ENCODE results near the gene ERCC6L2.

ERCC6L2 gene

DNA sequence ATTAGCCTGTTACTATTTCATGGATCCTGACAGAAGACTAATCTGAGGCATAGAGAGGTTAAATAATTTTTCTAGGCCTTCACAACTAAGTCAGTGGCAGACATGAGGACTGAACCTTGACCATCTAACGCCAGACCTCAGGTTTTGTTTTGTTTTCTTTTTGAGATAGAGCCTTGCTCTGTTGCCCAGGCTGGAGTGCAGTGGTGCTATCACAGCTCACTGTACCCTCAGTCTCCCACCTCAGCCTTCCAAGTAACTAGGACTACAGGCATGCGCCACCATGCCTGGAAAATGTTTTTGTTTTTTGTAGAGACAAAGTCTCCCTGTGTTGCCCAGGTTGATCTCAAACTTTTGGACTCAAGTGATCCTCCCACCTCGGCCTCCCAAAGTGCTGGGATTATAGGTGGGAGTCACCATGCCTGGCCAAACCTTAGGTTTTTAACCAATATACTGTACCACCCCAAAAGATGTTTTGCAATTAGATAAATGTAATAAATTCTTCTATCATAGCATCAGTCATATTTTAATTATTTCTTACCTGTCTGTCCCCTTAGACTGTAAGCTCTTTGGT is 35.4 kb downstream of the ERCC6L2 start:
- no peak for DNase-seq

DNA sequence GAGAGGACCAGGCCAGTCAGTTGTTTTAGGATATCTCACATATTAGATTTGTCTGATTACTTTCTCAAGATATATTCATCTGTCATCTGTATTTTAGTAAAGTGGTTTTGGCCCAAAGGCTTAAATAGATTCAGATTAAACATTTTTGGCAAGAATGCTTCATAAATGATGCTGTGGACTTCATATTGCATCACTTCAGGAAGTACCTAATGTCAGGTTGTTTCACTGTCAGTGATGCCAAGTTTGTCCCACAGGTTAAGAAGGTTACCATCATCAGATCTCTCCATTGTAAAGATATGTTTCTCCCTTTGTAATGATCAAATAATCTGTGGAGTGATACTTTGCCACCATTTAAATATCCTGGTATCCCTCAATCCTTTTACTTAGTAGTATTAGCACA is 37.3 kb downstream of the ERCC6L2 start:
- DNase-seq: no peak

DNA sequence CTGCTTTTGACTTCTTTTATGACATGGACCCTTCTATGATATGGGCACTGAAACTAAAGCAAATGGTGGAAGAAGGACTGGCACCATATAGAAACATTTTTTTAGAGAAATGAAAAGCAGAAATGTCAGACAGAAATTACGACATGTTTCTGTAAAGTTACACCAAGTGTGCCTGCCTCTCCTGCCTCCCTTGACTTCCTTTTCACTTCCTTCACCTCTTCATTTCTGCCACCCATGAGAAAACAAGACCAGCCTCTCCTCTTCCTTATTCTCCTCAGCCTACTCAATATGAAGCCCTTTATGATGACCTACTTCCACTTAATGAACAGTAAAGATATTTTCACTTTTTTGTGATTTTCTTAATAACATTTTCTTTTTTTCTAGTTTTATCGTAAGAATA is 44.5 kb downstream of the ERCC6L2 start:
- no peak for DNase-seq

DNA sequence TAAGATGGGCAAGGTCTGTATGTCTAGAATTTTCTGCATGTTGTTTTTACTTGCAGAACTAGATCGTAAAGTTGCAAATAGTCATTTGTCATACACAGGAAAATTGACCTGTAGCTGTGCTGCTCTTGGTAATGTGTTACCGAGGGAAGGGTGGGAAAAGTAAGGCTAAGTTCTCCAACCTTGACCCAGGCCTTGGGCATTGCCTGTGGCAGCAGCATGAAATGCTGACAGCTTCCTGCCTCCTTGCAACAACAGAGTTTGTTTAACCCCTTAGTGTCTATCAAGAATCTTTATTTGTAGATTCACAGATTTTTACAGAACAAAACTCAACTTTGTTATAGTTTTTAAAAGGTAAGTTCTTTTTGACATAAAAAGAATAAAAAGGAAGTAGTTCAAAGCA is 48.3 kb downstream of the ERCC6L2 start:
- DNase-seq: no peak

DNA sequence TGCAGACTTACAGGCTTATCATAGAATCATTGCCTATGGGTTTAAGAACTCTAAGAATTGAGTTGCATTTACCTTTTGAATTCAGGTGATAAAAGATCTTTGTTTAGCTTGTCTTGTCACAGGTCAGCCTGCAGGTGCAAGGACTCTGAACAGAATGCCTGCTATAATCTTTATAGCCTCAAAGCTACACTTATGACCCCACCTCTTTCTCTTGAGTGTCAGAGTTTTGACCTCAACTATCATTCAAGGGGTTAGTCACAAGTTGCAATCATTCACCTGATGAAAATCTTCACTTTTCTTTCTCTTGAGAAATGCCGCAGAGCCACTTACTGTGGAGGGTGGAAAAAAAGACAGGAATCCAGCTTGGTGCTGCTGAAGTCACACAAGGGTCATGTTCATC is 49.5 kb downstream of the ERCC6L2 start:
- no peak for DNase-seq

DNA sequence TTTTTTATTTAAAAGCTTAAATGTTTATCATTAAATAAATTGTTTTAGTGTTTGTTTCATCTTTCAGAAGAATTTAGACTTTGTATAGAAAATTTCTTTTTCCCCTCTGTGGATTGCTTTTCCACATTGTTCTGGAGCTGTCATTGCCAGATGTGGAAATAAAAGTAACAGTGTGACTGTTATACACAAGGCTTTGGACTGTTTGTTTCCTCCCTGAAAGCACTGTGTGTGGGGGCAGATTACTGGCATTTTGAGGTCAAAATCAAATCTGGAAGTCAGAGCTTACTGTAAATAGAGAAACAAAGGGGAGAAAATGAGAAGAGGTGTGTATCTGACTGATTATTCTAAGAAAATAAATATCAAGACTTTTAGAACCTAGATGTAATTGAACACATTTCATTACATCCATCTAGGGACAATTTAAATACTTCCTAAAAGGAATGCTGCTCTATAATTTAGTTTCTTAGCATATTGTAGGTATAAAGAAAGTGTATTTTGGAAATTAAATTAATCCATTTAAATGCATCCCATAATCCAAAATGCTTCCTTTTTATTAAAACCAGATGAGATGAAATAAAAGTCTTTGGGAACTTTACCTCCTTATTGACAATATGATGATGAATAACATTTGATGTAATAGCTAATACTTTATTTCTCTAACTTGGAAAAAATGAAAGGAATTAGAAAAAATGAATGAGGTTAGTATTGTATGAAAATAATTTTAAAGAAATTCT is 51.9 kb downstream of the ERCC6L2 start:
- no peak for DNase-seq

DNA sequence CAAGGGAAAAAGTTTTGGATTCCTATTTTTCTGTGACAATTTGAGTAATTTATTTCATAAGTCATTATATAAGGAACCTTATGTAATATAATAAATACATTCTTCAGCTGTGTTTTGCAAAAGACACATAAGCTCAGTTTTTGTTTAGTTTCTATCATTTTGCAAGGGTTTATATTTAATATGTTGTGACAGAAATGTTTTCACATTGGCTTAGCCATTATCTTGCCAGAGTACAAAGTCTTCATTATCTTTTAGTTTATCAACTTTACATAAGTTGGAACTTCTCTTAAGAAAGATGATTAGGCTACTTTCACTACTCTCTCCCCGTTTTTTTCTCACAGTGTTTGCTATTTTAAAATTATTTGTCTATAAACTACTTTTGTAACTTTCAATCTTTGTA is 54.8 kb downstream of the ERCC6L2 start:
- no peak for DNase-seq

DNA sequence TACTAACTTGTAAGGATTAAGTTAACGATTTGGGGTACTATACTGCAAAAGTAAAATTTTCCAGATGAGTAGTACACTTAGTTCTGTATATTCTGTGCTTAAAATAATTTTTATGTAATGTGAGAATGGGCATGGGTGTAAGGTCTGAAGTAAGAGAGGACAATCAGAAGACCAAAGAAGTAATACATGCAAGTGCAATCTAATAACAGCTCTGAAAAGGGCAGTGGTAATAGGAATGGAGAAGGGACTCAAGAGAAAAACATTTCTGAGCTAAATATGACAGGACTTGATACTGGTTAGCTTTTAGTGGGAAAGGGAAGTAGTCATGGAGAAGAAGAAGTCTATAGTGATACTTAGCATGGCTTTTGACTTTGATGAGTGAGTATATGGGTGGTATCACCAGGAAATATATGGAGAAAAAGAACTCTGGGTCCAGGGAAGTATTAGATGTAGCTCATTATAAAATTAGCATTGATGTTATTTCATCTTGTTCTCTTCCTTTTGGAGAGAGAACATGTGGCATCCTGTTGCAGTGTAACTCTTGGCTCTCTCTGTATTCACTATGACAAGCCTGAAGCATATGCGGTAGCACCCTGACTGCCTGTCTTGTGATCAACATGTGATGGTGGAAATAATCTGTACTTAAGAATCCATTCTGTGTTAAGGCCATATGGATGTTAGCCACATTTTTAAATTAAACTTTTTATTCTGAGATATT is 60.5 kb downstream of the ERCC6L2 start:
- peak in 4 of 58 donors; percentile 2 to 48 (median 12) for DNase-seq

DNA sequence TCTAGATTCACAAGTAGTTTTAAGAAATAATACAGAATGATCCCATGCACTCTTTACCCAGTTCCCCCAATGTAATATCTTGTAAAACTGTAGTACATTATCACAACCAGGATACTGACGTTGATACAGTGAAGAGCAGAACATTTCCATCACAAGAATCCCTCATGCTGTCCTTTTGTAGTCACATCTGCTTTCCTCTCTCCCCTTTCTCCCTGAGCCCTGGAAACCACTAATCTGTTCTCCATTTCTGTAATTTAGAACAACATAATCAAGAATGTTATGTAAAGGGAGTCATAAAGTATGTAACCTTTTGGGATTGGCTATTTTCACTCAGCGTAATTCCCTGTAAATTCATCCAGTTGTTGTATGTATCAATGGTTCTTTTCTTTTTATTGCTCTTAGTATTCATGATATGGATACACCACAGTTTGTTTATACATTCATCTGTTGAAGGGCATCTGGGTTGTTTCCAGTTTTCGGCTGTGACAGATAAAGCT is 61.1 kb downstream of the ERCC6L2 start:
- no peak for DNase-seq

DNA sequence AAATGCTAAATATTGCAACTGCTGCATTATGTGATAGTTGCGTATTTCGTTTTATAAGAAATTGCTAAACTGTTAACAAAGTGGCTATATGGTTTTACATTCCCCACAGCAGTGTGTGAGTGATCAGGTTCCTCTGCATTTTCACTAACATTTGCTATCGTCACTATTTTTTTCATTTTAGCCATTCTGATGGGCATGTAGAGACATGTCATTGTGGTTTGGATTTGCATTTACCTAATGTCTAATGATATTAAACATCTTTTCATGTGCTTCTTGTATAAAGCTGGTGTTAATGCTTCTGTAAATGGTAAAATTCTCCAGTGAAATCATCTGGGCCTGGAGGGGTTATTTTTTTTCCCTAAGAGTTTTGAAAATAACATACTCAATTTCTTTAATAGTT is 61.6 kb downstream of the ERCC6L2 start:
- DNase-seq: no peak

DNA sequence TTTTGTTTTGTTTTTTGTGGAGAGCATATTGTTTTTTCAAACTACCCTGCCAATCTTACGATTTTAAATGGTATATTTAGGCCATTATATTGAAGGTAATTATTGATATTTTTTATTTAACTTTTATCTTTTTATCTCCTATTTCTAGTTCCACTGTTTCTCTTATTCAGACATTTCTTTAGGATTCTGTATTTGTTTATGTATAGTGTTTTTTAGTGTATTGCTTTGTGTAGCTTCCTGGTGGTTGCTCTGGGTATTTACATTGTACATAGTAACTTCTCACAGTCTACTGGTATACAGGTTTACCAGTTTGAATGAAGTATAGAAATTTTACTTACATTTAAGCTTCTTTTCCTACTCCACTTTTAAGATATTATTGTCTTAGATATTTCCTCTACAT is 63.2 kb downstream of the ERCC6L2 start:
- no peak for DNase-seq

DNA sequence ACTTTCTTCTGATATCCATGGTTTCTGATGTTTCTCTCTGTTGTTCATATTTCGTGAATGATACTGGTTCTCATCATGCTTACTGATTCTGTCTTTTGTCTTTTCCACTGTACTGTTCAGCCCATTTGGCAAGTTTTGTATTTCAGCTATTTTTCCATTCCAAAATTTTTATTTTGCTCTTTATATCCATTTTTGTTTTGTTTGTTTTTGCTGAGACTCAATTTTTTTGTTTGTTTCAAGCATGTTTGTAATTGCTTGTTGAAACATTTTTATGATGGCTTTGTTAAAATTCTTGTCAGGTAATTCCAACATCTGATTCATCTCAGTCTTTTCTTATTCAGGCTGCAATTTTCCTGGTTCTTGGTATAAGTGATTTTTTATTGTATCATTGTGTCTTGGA is 64.0 kb downstream of the ERCC6L2 start:
- DNase-seq: no peak

DNA sequence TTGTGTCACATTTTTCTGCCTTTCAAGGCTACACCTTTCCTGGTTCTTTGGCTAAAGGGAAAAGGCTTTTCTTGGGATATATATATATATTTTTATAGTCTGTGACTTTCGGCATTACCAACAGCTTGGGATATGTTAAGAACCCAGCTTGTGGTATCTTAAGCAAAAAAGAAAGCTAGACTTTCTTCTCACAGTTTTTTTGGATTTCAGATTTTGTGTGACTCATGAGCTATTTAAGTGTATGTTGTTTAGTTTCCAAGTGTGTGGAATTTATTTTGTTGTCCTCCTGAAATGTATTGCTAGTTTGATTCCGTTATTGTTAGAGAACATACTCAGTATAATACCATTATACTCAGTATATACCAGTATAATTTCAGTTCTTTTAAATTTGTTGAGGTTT is 64.8 kb downstream of the ERCC6L2 start:
- no peak for DNase-seq

DNA sequence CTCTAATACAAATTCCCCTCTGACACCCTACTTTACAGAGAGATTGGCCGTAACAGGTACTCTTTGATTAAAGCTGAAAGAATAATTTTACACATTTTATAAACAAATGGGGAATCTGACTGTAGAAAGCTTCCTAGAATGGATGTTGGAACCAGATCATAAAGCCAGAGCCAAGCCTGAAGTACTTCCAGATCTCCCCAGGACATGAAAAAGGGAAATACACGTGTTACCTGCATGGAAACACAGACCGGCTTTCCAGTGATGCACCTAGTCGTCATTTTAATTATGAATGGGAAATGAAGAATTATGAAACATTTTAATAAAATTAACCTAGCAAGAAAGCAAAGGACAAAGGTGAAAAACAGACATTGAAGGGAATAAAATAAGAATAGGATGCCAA is 66.5 kb downstream of the ERCC6L2 start:
- no peak for DNase-seq

DNA sequence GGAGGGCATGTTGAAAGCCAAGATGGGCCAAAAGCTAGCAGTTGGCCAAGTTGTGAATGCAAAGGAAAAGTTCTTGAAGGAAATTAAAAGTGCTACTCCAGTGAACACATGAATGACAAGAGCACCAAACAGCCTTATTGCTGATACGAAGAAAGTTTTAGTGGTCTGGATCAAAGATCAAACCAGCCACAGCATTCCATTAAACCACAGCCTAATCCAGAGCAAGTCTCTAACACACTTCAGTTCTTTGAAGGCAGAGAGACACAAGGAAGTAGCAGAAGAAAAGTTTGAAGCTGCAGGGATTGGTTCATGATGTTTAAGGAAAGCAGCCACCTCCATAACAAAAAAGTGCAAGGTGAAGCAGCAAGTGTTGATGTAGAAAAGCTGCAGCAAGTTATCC is 71.6 kb downstream of the ERCC6L2 start:
- DNase-seq: no peak

DNA sequence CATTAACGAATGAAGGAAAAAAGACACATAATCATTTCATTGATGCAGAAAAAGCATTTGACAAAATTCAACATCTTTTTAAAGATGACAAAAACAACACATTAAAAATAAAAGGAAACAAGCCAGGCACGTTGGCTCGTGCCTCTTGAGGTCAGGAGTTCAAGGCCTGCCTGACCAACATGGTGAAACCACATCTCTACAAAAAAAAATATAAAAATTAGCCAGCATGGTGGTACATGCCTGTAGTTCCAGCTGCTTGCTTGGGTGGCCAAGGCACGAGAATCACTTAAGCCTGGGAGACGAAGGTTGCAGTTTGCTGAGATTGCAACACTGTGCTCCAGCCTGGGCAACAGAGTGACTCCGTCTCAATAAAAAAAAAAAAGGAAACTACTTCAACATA is 77.0 kb downstream of the ERCC6L2 start:
- DNase-seq: no peak

DNA sequence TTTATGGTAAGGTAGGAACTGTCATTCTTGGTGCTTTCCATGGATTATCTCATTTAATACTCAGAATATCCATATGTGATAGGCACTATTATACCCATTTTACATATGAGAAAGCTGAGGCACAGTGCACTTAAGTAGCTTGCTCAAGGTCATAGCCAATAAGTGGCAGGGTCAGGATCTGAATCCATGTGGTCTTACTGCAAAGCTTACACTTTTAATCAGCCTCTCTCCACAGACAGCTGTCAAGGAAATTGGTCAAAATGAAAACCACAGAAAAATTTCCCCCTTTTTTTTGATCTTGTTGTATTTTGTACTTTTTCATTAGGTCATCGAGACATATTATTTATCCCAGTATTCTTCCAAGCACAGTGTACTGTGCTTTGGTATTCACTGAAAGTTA is 78.5 kb downstream of the ERCC6L2 start:
- no peak for DNase-seq

DNA sequence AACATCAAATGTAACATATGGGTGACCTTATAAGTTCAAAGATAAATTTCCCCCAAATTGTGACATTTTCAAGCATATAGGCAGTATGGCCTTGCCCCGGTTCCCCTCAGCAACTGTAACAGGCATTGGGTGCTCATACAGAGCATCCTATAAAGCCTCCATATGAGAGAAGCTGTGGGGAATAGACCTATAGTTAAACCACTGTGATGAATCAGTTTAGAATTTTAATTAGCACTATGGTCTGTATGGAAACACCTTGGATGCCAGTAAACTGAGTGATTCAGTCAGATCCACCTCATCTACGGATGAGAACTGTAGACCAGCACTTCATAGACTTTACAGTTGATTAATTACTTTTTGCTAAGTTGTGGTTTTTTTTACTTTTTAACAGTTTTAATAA is 79.4 kb downstream of the ERCC6L2 start:
- DNase-seq: no peak

DNA sequence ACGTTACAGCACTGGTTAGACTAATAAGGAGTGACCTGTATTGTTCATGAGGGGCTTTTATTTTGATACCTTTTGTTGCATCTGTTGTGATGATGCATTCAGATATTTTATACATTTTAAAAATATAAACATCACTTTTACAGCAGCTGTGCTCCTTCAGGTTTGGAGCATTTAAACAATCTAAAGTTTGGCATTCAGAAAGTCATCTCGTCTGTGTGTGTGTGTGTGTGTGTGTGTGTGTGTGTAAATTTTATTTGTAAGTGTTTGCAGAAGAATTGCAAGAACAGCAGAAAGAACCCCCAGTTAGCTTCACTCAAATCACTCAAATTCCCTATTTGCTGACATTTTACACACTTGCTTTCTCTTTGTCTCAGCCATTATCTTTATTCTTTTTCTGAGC is 87.4 kb downstream of the ERCC6L2 start:
- DNase-seq: no peak

DNA sequence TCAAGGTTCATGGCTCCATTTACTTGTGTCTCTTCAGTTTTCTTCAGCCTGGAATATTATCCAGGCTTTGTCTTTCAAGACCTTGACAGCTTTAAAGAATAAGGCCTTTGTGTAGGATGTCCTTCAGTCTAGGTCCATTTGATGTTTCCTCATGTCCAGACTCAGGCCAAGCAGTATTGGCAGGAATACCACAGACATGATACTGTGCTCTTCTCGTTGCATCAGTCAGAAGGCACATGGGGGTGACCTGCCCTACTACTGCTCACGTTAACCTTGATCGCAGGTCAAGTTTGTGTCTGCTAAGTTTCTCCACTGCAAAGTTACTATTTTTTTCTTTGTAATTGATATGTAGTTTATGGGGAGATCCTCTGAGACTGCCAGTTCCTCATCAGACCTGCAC is 88.2 kb downstream of the ERCC6L2 start:
- no peak for DNase-seq

DNA sequence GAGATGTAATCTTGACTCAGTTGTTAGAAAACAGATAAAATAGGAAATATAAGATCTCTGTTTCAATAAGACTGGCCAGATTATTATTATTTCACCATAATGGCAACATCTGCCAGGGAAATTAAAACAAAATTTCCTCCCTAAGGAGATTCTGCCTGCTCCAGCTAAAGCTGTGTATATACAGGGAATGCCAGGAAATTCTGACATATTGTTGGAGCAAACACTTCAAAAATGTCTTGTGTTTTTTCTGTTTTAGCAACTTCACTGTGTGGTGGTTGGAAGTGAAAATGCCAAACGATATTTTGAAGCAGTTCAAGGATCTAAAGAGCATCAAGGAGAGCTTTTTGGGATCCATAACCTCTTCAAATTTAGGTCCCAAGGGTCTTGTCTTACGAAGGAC is 90.8 kb downstream of the ERCC6L2 start:
- no peak for DNase-seq

DNA sequence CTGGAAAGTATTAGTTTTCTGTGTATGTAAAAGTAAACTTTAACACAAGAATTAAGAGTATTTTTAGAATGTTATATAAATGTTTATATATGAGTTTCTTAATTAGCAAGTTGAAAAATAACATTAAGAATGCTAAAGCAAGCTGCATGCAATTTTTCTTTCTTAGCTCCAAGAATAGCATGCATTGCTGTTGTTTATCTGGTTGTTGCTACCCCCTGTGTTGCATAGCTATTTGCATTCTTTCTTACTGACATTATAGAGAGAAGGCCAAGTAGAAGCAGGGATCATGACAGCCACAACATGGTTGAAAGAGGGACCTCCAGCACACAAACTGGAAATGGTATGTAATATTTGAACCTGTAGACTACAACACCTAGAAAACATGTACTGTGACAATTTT is 94.8 kb downstream of the ERCC6L2 start:
- no peak for DNase-seq

DNA sequence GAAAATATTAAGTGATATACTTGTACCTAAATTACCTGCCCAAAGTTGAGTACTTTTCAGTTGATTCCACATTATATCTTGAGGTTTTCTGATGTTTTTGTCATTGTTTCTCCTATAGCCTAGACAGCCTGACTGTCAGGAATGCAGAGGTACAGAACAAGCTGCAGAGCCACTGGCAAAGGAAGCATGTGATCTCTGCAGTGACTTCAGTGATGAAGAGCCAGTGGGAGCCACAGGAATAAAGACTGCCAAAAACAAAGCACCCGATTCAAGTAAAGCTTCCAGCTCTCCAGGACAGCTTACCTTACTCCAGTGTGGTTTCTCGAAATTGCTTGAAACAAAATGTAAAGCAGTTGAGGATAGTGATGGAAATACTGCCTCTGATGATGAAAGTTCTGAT is 96.3 kb downstream of the ERCC6L2 start:
- peak in 6 of 58 donors; percentile 2 to 42 (median 11) for DNase-seq
